Body of pancreas (tissue), 4 donors: ENCODE results near the gene KRTAP20-4.

Experiments
- CTCF ChIP-seq, 7 experiments: fragments of 450-650 bp in 4 of 7; fragments of 200-600 bp in 3 of 7; sonication (generic) in 3 of 7; IDR thresholded peaks; one replicate each; pipeline ENCODE4 v1.5.1; 2016 to 2019; ENCODE audit warnings: antibody characterized with exemption in 7 of 7
- POLR2A ChIP-seq, 3 donors: fragments of 450-650 bp; IDR thresholded peaks; one replicate each; pipeline ENCODE4 v1.6.1; 2016; ENCODE audit warnings: antibody characterized with exemption in 3 of 3, mild to moderate bottlenecking in 2 of 3

DNA sequence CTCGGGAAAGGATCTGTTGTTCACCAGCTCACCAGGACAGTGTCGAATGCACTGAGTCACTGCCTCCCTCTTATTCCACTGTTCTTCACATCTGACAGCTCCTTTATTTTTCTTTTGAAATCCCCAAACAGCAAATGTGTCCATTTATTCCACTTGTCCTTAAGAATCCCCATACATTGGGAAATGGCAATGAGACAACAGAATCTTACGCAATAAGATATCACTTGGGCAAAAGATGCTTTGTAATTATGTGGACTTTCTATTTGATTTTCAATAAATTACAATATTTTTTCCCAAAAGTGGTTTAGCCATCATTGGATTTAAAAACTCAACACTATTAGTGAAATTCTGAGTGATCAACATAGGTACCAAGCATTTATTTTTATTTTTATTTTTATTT lies 18.3 kb downstream of the KRTAP20-4 start:
- TF ChIP-seq CTCF (IDR thresholded peaks at IDR 0.05) (no peak), POLR2A (IDR thresholded peaks at IDR 0.05) (no peak)
